HUES6 (cell line): ENCODE measurements around the gene ROBO3.

Experiments used
- H3K27ac ChIP-seq: 2 replicates; pipeline ENCODE4 v1.7.0; 2013; ENCODE audit warnings: low read depth, mild to moderate bottlenecking, low read length, inconsistent platforms
- H3K27me3 ChIP-seq: 2 replicates; pipeline ENCODE4 v1.6.1; 2013; ENCODE audit warnings: low read length; ENCODE audit not compliant: control insufficient read depth, insufficient read depth
- H3K36me3 ChIP-seq: 2 replicates; pipeline ENCODE4 v1.6.1; 2013; ENCODE audit warnings: low read length; ENCODE audit not compliant: control insufficient read depth, insufficient read depth
- H3K4me1 ChIP-seq: 2 replicates; pipeline ENCODE4 v1.6.1; 2013; ENCODE audit warnings: low read length; ENCODE audit not compliant: control insufficient read depth, insufficient read depth
- H3K4me3 ChIP-seq: 2 replicates; pipeline ENCODE4 v1.5.1; 2013; ENCODE audit warnings: low read depth, low read length
- H3K9ac ChIP-seq: one replicate; pipeline ENCODE4 v1.6.1; 2013; ENCODE audit warnings: mild to moderate bottlenecking, low read length
- H3K9me3 ChIP-seq: 2 replicates; pipeline ENCODE4 v1.6.1; 2013; ENCODE audit warnings: low read depth, low read length; ENCODE audit not compliant: control insufficient read depth, insufficient read depth

Gene ROBO3

GRCh38 chr11:124869331-124869730 is 4.1 kb downstream of the ROBO3 start:
- H3K4me1 ChIP-seq, result peaks cover 23% of the 10 kb centered on the region
- H3K27me3 ChIP-seq, result peaks cover 100% of the 10 kb centered on the region
- H3K27ac ChIP-seq, result no peak overlapping the region
- H3K9me3 ChIP-seq, result no peaks in the 10 kb centered on the region
- no peaks in the 10 kb centered on the region for H3K36me3 ChIP-seq
- no peak overlapping the region for H3K9ac ChIP-seq
- peak overlapping the region; percentile 33; the same call in 1 of the 2 replicates for H3K4me3 ChIP-seq

- Histone ChIP-seq H3K27me3 (peaks cover 100% of the 10 kb centered on the region), H3K9ac (no peak overlapping the region), H3K36me3 (no peaks in the 10 kb centered on the region)
These were observed 4.7 kb downstream of the ROBO3 start for GRCh38 chr11:124869856-124870387.

GRCh38 chr11:124870430-124870829 is 5.2 kb downstream of the ROBO3 start:
- Histone ChIP-seq H3K4me1 (peaks cover 17% of the 10 kb centered on the region; the same call in 1 of the 2 replicates), H3K36me3 (no peaks in the 10 kb centered on the region), H3K27me3 (peaks cover 100% of the 10 kb centered on the region), H3K9me3 (no peaks in the 10 kb centered on the region), H3K9ac (no peak overlapping the region), H3K27ac (no peak overlapping the region), H3K4me3 (no peak overlapping the region)

More at GRCh38 chr11:124869856-124870387, 4.7 kb downstream of the ROBO3 start:
- Histone ChIP-seq H3K4me1 (peaks cover 20% of the 10 kb centered on the region), H3K27ac (no peak overlapping the region), H3K9me3 (no peaks in the 10 kb centered on the region), H3K4me3 (no peak overlapping the region)

- Histone ChIP-seq H3K36me3 (no peaks in the 10 kb centered on the region), H3K27me3 (peaks cover 90% of the 10 kb centered on the region)
These were observed 7.0 kb downstream of the ROBO3 start for GRCh38 chr11:124872280-124872679.

GRCh38 chr11:124872741-124873140 is 7.5 kb downstream of the ROBO3 start:
- no peaks in the 10 kb centered on the region for H3K36me3 ChIP-seq
- H3K4me3 ChIP-seq, result no peak overlapping the region
- no peak overlapping the region for H3K27ac ChIP-seq
- no peaks in the 10 kb centered on the region for H3K9me3 ChIP-seq
- H3K9ac ChIP-seq, result no peak overlapping the region
- peaks cover 90% of the 10 kb centered on the region for H3K27me3 ChIP-seq
- H3K4me1 ChIP-seq, result peaks cover 8% of the 10 kb centered on the region

More at GRCh38 chr11:124872280-124872679, 7.0 kb downstream of the ROBO3 start:
- H3K9ac ChIP-seq, result no peak overlapping the region
- H3K4me1 ChIP-seq, result peaks cover 5% of the 10 kb centered on the region
- no peaks in the 10 kb centered on the region for H3K9me3 ChIP-seq
- no peak overlapping the region for H3K27ac ChIP-seq
- H3K4me3 ChIP-seq, result no peak overlapping the region

GRCh38 chr11:124873951-124874350 is 8.7 kb downstream of the ROBO3 start:
- H3K27me3 ChIP-seq, result peaks cover 82% of the 10 kb centered on the region

GRCh38 chr11:124874571-124875255 is 9.5 kb downstream of the ROBO3 start:
- H3K9me3 ChIP-seq, result no peaks in the 10 kb centered on the region
- no peak overlapping the region for H3K9ac ChIP-seq
- H3K27me3 ChIP-seq, result peaks cover 74% of the 10 kb centered on the region
- H3K4me1 ChIP-seq, result peaks cover 10% of the 10 kb centered on the region
- no peak overlapping the region for H3K27ac ChIP-seq
- H3K4me3 ChIP-seq, result no peak overlapping the region
- H3K36me3 ChIP-seq, result no peaks in the 10 kb centered on the region

More at GRCh38 chr11:124873951-124874350, 8.7 kb downstream of the ROBO3 start:
- Histone ChIP-seq H3K9ac (no peak overlapping the region), H3K36me3 (no peaks in the 10 kb centered on the region), H3K4me1 (peaks cover 10% of the 10 kb centered on the region), H3K9me3 (no peaks in the 10 kb centered on the region), H3K27ac (no peak overlapping the region), H3K4me3 (no peak overlapping the region)

GRCh38 chr11:124875401-124875800 is 10.2 kb downstream of the ROBO3 start:
- H3K4me3 ChIP-seq, result peak overlapping the region; percentile 82
- H3K27me3 ChIP-seq, result peaks cover 67% of the 10 kb centered on the region
- H3K9ac ChIP-seq, result no peak overlapping the region
- H3K27ac ChIP-seq, result no peak overlapping the region
- no peaks in the 10 kb centered on the region for H3K9me3 ChIP-seq
- H3K4me1 ChIP-seq, result peaks cover 10% of the 10 kb centered on the region
- no peaks in the 10 kb centered on the region for H3K36me3 ChIP-seq

GRCh38 chr11:124875943-124876817 is 10.9 kb downstream of the ROBO3 start:
- Histone ChIP-seq H3K9ac (peak overlapping the region; percentile 69), H3K27ac (peak overlapping the region; percentile 61; the same call in 1 of the 2 replicates), H3K9me3 (no peaks in the 10 kb centered on the region), H3K36me3 (no peaks in the 10 kb centered on the region), H3K4me1 (peaks cover 10% of the 10 kb centered on the region), H3K27me3 (peaks cover 59% of the 10 kb centered on the region), H3K4me3 (peak overlapping the region; percentile 82)

GRCh38 chr11:124876818-124877630 is 11.8 kb downstream of the ROBO3 start:
- H3K27me3 ChIP-seq, result peaks cover 51% of the 10 kb centered on the region
- H3K4me3 ChIP-seq, result peak overlapping the region; percentile 82
- no peaks in the 10 kb centered on the region for H3K9me3 ChIP-seq
- peaks cover 10% of the 10 kb centered on the region for H3K4me1 ChIP-seq
- no peaks in the 10 kb centered on the region for H3K36me3 ChIP-seq
- H3K27ac ChIP-seq, result no peak overlapping the region
- H3K9ac ChIP-seq, result no peak overlapping the region
